CD4-positive, alpha-beta memory T cell (primary cell): ENCODE data around the gene IGFL2. TPM values are rescaled to one million over a fixed set of nuclear protein-coding genes. Genes with fewer than 3 reads are reported as not detected.

ENCODE experiments used
- CTCF ChIA-PET: fragments of 350-600 bp; sonication (Branson Sonifier 250); formaldehyde crosslinking; loops from one replicate; lab custom pipeline; 2021; ENCODE audit warnings: inconsistent platforms; ENCODE audit not compliant: partially characterized antibody; lab: Charles Lee
- POLR2A ChIA-PET: fragments of 350-600 bp; sonication (Branson Sonifier 250); formaldehyde crosslinking; loops from one replicate; lab custom pipeline; 2021; ENCODE audit not compliant: partially characterized antibody; lab: Charles Lee
- DNase-seq, 5 donors: peaks; one replicate each; pipeline versions ENCODE4 v3.0.0 to v3.0.0-alpha.2; 2020 to 2022; ENCODE audit warnings: mixed read lengths in 1 of 5
- H3K27ac ChIP-seq: one replicate; pipeline ENCODE4 v1.7.0; 2013; ENCODE audit warnings: low read depth, low read length
- H3K27me3 ChIP-seq: 2 replicates; pipeline ENCODE4 v1.7.0; 2013; ENCODE audit warnings: mild to moderate bottlenecking, low read length, moderate library complexity; ENCODE audit not compliant: insufficient read depth
- H3K36me3 ChIP-seq: 2 replicates; pipeline ENCODE4 v1.7.0; 2013; ENCODE audit warnings: mild to moderate bottlenecking, low read length, moderate library complexity; ENCODE audit not compliant: insufficient read depth
- H3K4me1 ChIP-seq: 2 replicates; pipeline ENCODE4 v1.7.0; 2013; ENCODE audit warnings: mild to moderate bottlenecking, low read length, moderate library complexity; ENCODE audit not compliant: insufficient read depth
- H3K4me3 ChIP-seq, 2 donors: one replicate each; pipeline ENCODE4 v1.7.0; 2013; ENCODE audit warnings: low read length in 2 of 2, mild to moderate bottlenecking in 1 of 2
- H3K9me3 ChIP-seq, 2 donors: one replicate each; pipeline ENCODE4 v1.7.0; 2013; ENCODE audit warnings: low read length in 2 of 2, control low read depth in 1 of 2; ENCODE audit not compliant: control insufficient read depth in 1 of 2
- H3K27ac Mint-ChIP-seq, 7 donors: one replicate each; pipeline ENCODE4 v1.8.0; 2020 to 2021; ENCODE audit warnings: mixed read lengths in 7 of 7, mild to moderate bottlenecking in 6 of 7, inconsistent platforms in 3 of 7, moderate library complexity in 3 of 7
- H3K27me3 Mint-ChIP-seq, 2 donors: one replicate each; pipeline ENCODE4 v1.8.0; 2020 to 2021; ENCODE audit warnings: mixed read lengths in 2 of 2
- H3K36me3 Mint-ChIP-seq, 2 donors: one replicate each; pipeline ENCODE4 v1.8.0; 2020 to 2021; ENCODE audit warnings: mixed read lengths in 2 of 2, inconsistent platforms in 1 of 2, mild to moderate bottlenecking in 1 of 2
- H3K4me1 Mint-ChIP-seq, 4 donors: one replicate each; pipeline ENCODE4 v1.8.0; 2020 to 2021; ENCODE audit warnings: mixed read lengths in 4 of 4, mild to moderate bottlenecking in 1 of 4
- H3K4me3 Mint-ChIP-seq, 8 donors: one replicate each; pipeline ENCODE4 v1.8.0; 2020 to 2021; ENCODE audit warnings: mixed read lengths in 8 of 8, mild to moderate bottlenecking in 7 of 8, moderate library complexity in 6 of 8, inconsistent platforms in 3 of 8
- H3K9me3 Mint-ChIP-seq, 8 donors: one replicate each; pipeline ENCODE4 v1.8.0; 2020 to 2021; ENCODE audit warnings: mixed read lengths in 8 of 8, mild to moderate bottlenecking in 5 of 8, inconsistent platforms in 3 of 8, moderate library complexity in 1 of 8
- intact Hi-C: fragments of 100-400 bp; cut with micrococcal nuclease; formaldehyde crosslinking; loops from one replicate; pipeline ENCODE4 v1.15.1; 2023
- polyA plus RNA-seq, 2 donors: library from polyadenylated mRNA; unstranded; fragments of 300-500 nt; fragmentation: Illumina TruSeq; gene quantifications; one replicate each; pipeline ENCODE4 v1.2.3, GENCODE V29; 2021
- total RNA-seq, 2 experiments: library from RNA; stranded (reverse); gene quantifications; one replicate each; pipeline ENCODE4 v1.2.3, GENCODE V29; 2021

Gene IGFL2
- total and polyA plus RNA-seq, 4 experiments from 2014 or later = 0.28 to 0.47 TPM; not detected in 2

GRCh38 chr19:46209472-46209871 is 61.4 kb downstream of the IGFL2 start:
- H3K4me1 ChIP-seq = peaks cover 11% of the 10 kb centered on the region
- no peak for DNase-seq
- no peaks in the 10 kb centered on the region for H3K36me3 ChIP-seq
- POLR2A ChIA-PET = no interaction called here
- no peak overlapping the region for H3K27ac ChIP-seq
- no peaks in the 10 kb centered on the region for H3K9me3 ChIP-seq
- no peak overlapping the region for H3K4me3 Mint-ChIP-seq
- no peak overlapping the region for H3K27ac Mint-ChIP-seq
- H3K4me1 Mint-ChIP-seq = peaks cover 9 to 15% (median 12%) of the 10 kb centered on the region in 4 donors
- no peak overlapping the region for H3K4me3 ChIP-seq
- CTCF ChIA-PET = no interaction called here
- H3K9me3 Mint-ChIP-seq = peaks cover 0 to 3% (median 0%) of the 10 kb centered on the region in 8 donors
- no peaks in the 10 kb centered on the region for H3K36me3 Mint-ChIP-seq
- peaks cover 12 to 25% of the 10 kb centered on the region in 2 donors for H3K27me3 Mint-ChIP-seq
- intact Hi-C loops = no loop called here
- no peaks in the 10 kb centered on the region for H3K27me3 ChIP-seq

GRCh38 chr19:46210669-46211068 is 62.6 kb downstream of the IGFL2 start:
- Mint-ChIP-seq H3K9me3 (peaks cover 0 to 3% (median 0%) of the 10 kb centered on the region in 8 donors), H3K36me3 (no peaks in the 10 kb centered on the region), H3K4me3 (no peak overlapping the region), H3K27me3 (peaks cover 12 to 26% of the 10 kb centered on the region in 2 donors), H3K27ac (no peak overlapping the region), H3K4me1 (peaks cover 9 to 15% (median 12%) of the 10 kb centered on the region in 4 donors)
- Histone ChIP-seq H3K36me3 (no peaks in the 10 kb centered on the region), H3K4me1 (peaks cover 11% of the 10 kb centered on the region), H3K27ac (no peak overlapping the region), H3K27me3 (no peaks in the 10 kb centered on the region), H3K4me3 (no peak overlapping the region), H3K9me3 (no peaks in the 10 kb centered on the region)
- ChIA-PET POLR2A (no interaction called here), CTCF (no interaction called here)
- intact Hi-C loops = no loop called here
- DNase-seq = no peak

Other genes with a start within 250 kb of the IGFL2 start
- gene MYPOP, start 245.6 kb upstream of the IGFL2 start, total RNA-seq = 10 to 100 TPM; 12.9 to 15.1 TPM
- under 1 TPM; 0.10 to 0.87 TPM for gene MYPOP, start 245.6 kb upstream of the IGFL2 start, polyA plus RNA-seq
- gene NANOS2, start 233.5 kb upstream of the IGFL2 start, total RNA-seq = not detected
- gene NANOS2, start 233.5 kb upstream of the IGFL2 start, polyA plus RNA-seq = not detected
- not detected for gene NOVA2, start 174.4 kb upstream of the IGFL2 start, total RNA-seq
- gene NOVA2, start 174.4 kb upstream of the IGFL2 start, polyA plus RNA-seq = not detected
- gene CCDC61, start 152.8 kb upstream of the IGFL2 start, total RNA-seq = 10 to 100 TPM; 37.4 to 39.6 TPM
- gene CCDC61, start 152.8 kb upstream of the IGFL2 start, polyA plus RNA-seq = 1 to 10 TPM; 6.4 to 9.2 TPM
- gene PGLYRP1, start 125.2 kb upstream of the IGFL2 start, total RNA-seq = not detected
- gene PGLYRP1, start 125.2 kb upstream of the IGFL2 start, polyA plus RNA-seq = not detected
- gene IGFL4, start 107.2 kb upstream of the IGFL2 start, total RNA-seq = not detected
- not detected for gene IGFL4, start 107.2 kb upstream of the IGFL2 start, polyA plus RNA-seq
- not detected for gene IGFL3, start 23.6 kb upstream of the IGFL2 start, total RNA-seq
- gene IGFL3, start 23.6 kb upstream of the IGFL2 start, polyA plus RNA-seq = not detected
- gene IGFL1, start 81.5 kb downstream of the IGFL2 start, total RNA-seq = not detected
- not detected for gene IGFL1, start 81.5 kb downstream of the IGFL2 start, polyA plus RNA-seq
- not detected for gene HIF3A, start 148.8 kb downstream of the IGFL2 start, total RNA-seq
- gene HIF3A, start 148.8 kb downstream of the IGFL2 start, polyA plus RNA-seq = not detected
- 10 to 100 TPM; 36.9 to 38.5 TPM for gene PPP5C, start 198.8 kb downstream of the IGFL2 start, total RNA-seq
- 10 to 100 TPM; 16.3 to 30.8 TPM for gene PPP5C, start 198.8 kb downstream of the IGFL2 start, polyA plus RNA-seq